Endothelial cell of umbilical vein (primary cell): Measurements from ENCODE around the gene NKD1. TPM values are rescaled to one million over a fixed set of nuclear protein-coding genes. Genes with fewer than 3 reads are reported as not detected.

ENCODE experiments used
- BruUV-seq: library from RNA; stranded (reverse); fragments of 400-500 nt; replicated peaks from 2 replicates; lab custom pipeline; 2021; lab: Mats Ljungman, UMichigan
- CTCF ChIA-PET: fragments of 300-600, 350-600 bp; sonication (Branson Sonifier 250); formaldehyde crosslinking; loops from one replicate; lab custom pipeline; 2021; ENCODE audit warnings: antibody characterized with exemption, inconsistent platforms; lab: Charles Lee
- POLR2A ChIA-PET: fragments of 300-600, 350-600 bp; sonication (Branson Sonifier 250); formaldehyde crosslinking; loops from one replicate; lab custom pipeline; 2021; ENCODE audit warnings: antibody characterized with exemption, inconsistent platforms; lab: Charles Lee
- DNase-seq: peaks from one replicate; pipeline ENCODE4 v3.0.0-alpha.2; 2011; ENCODE audit warnings: low read depth, low spot score
- FAIRE-seq: peaks from 2 replicates; lab custom pipeline; 2011; peaks lifted over from hg19 to GRCh38; lab: Jason Lieb, UNC
- H2AFZ ChIP-seq: 2 replicates; pipeline ENCODE4 v1.6.0; 2012; ENCODE audit warnings: low read depth, low read length, control low read depth, inconsistent platforms
- H3K27ac ChIP-seq: 2 replicates; pipeline ENCODE4 v1.5.1; 2011; ENCODE audit warnings: low read depth, mild to moderate bottlenecking, control low read depth, low read length, moderate library complexity; ENCODE audit not compliant: insufficient read depth
- H3K27me3 ChIP-seq, 2 experiments: 2 replicates each; pipeline versions ENCODE4 v1.6.0 to v1.6.1; 2011; ENCODE audit warnings: low read length in 2 of 2, mixed read lengths in 1 of 2; ENCODE audit not compliant: control insufficient read depth in 2 of 2, insufficient read depth in 2 of 2
- H3K36me3 ChIP-seq, 2 experiments: 2 replicates in 1 of 2; 3 replicates in 1 of 2; pipeline ENCODE4 v1.5.1; 2011; ENCODE audit warnings: low read length in 2 of 2, mild to moderate bottlenecking in 1 of 2, moderate library complexity in 1 of 2; ENCODE audit not compliant: control insufficient read depth in 2 of 2, insufficient read depth in 2 of 2; ENCODE audit errors: extremely low read depth in 1 of 2
- H3K4me1 ChIP-seq: 3 replicates; pipeline ENCODE4 v1.5.1; 2011; ENCODE audit warnings: mild to moderate bottlenecking, low read length; ENCODE audit not compliant: control insufficient read depth, insufficient read depth; ENCODE audit errors: extremely low read depth
- H3K4me2 ChIP-seq: 2 replicates; pipeline ENCODE4 v1.6.1; 2011; ENCODE audit warnings: low read length, control low read depth, mixed read lengths; ENCODE audit not compliant: insufficient read depth
- H3K4me3 ChIP-seq, 3 experiments: fragments of 200-600 bp in 1 of 3; sonication (generic), shearing (Covaris generic) in 1 of 3; replicated peaks in 1 of 3; 2 replicates each; pipeline ENCODE4 v1.5.1; 2011 to 2016; ENCODE audit warnings: control low read depth in 3 of 3, low read length in 3 of 3, mild to moderate bottlenecking in 2 of 3, inconsistent platforms in 1 of 3, low read depth in 1 of 3, moderate library complexity in 1 of 3; ENCODE audit not compliant: insufficient read depth in 1 of 3
- H3K79me2 ChIP-seq: 2 replicates; pipeline ENCODE4 v1.6.0; 2012; ENCODE audit warnings: low read length, inconsistent platforms; ENCODE audit not compliant: control insufficient read depth, insufficient read depth
- H3K9ac ChIP-seq: replicated peaks from 2 replicates; pipeline ENCODE3; 2011; ENCODE audit warnings: low read length, control low read depth; ENCODE audit not compliant: insufficient read depth; ENCODE audit errors: extremely low read depth
- H3K9me1 ChIP-seq: replicated peaks from 3 replicates; pipeline ENCODE4 v1.6.0; 2011; ENCODE audit warnings: mild to moderate bottlenecking, low read length; ENCODE audit not compliant: control insufficient read depth, insufficient read depth; ENCODE audit errors: extremely low read depth
- H3K9me3 ChIP-seq: replicated peaks from 2 replicates; pipeline ENCODE4 v1.5.1; 2012; ENCODE audit warnings: low read length, inconsistent platforms; ENCODE audit not compliant: control insufficient read depth, insufficient read depth
- H4K20me1 ChIP-seq: replicated peaks from 2 replicates; pipeline ENCODE3; 2011; ENCODE audit warnings: mild to moderate bottlenecking, low read length; ENCODE audit not compliant: control insufficient read depth, insufficient read depth; ENCODE audit errors: extremely low read depth
- CTCF ChIP-seq, 2 donors: IDR thresholded peaks; 1 replicate in 1 of 2; 2 replicates in 1 of 2; pipeline ENCODE4 v1.5.1; 2011; ENCODE audit warnings: low read length in 2 of 2, mild to moderate bottlenecking in 2 of 2, moderate library complexity in 2 of 2, control low read depth in 1 of 2, inconsistent platforms in 1 of 2, low read depth in 1 of 2; ENCODE audit not compliant: insufficient read depth in 1 of 2; ENCODE audit errors: extremely low read depth in 1 of 2
- EZH2 ChIP-seq: IDR thresholded peaks from 2 replicates; pipeline ENCODE4 v1.6.1; 2012; ENCODE audit warnings: borderline replicate concordance, low read depth, mild to moderate bottlenecking, moderate library complexity, low read length, inconsistent platforms; ENCODE audit not compliant: severe bottlenecking
- FOS ChIP-seq: IDR thresholded peaks from 2 replicates; pipeline ENCODE4 v1.6.1; 2011; ENCODE audit warnings: mild to moderate bottlenecking, low read length, moderate library complexity, borderline replicate concordance; ENCODE audit not compliant: insufficient read depth
- GATA2 ChIP-seq: IDR thresholded peaks from 2 replicates; pipeline ENCODE4 v1.7.0; 2011; ENCODE audit warnings: low read depth, mild to moderate bottlenecking, moderate library complexity, mixed read lengths, low read length; ENCODE audit not compliant: insufficient read length, insufficient read depth
- JUN ChIP-seq: IDR thresholded peaks from 2 replicates; pipeline ENCODE4 v1.6.1; 2011; ENCODE audit warnings: borderline replicate concordance, low read depth; ENCODE audit not compliant: insufficient read length, insufficient read depth
- MAX ChIP-seq: IDR thresholded peaks from 2 replicates; pipeline ENCODE4 v1.6.1; 2011; ENCODE audit not compliant: insufficient read depth, insufficient read length
- MYC ChIP-seq: IDR thresholded peaks from one replicate; pipeline ENCODE4 v1.6.1; 2011; ENCODE audit warnings: mild to moderate bottlenecking, low read depth, low read length
- POLR2A ChIP-seq: IDR thresholded peaks from 2 replicates; pipeline ENCODE4 v1.6.1; 2012; ENCODE audit warnings: low read depth, mild to moderate bottlenecking, control low read depth, low read length
- POLR2AphosphoS5 ChIP-seq: IDR thresholded peaks from 2 replicates; pipeline ENCODE4 v1.6.1; 2012; ENCODE audit warnings: low read depth, mild to moderate bottlenecking, control low read depth, low read length, moderate library complexity; ENCODE audit not compliant: insufficient read depth
- dilution Hi-C: fragments of 300-500 bp; cut with MboI; formaldehyde crosslinking; loops from one replicate; pipeline ENCODE4 v1.15.0; 2019; ENCODE audit warnings: low sequenced_read_pairs; ENCODE audit not compliant: extremely low pct_ligation_motif_present
- intact Hi-C: fragments of 100-400 bp; cut with micrococcal nuclease; formaldehyde crosslinking; loops from one replicate; pipeline ENCODE4 v1.10.0; 2022
- polyA plus RNA-seq, 4 experiments: library from polyadenylated mRNA; depleted of rRNA in 3 of 4; stranded (reverse) in 3 of 4; unstranded in 1 of 4; fragments of >200 nt; gene quantifications; 2 replicates each; pipeline versions ENCODE4 v1.2.1 to v1.2.3, GENCODE V29; 2011 to 2012; ENCODE audit warnings: missing spikeins in 1 of 4
- total RNA-seq: library from RNA; stranded (reverse); gene quantifications from 2 replicates; pipeline ENCODE4 v1.2.3, GENCODE V29; 2021

Gene NKD1
- total and polyA plus RNA-seq, 2 donors (not counting 3 experiments of a cell fraction or from before 2014, with no cell fraction given) = not detected

DNA sequence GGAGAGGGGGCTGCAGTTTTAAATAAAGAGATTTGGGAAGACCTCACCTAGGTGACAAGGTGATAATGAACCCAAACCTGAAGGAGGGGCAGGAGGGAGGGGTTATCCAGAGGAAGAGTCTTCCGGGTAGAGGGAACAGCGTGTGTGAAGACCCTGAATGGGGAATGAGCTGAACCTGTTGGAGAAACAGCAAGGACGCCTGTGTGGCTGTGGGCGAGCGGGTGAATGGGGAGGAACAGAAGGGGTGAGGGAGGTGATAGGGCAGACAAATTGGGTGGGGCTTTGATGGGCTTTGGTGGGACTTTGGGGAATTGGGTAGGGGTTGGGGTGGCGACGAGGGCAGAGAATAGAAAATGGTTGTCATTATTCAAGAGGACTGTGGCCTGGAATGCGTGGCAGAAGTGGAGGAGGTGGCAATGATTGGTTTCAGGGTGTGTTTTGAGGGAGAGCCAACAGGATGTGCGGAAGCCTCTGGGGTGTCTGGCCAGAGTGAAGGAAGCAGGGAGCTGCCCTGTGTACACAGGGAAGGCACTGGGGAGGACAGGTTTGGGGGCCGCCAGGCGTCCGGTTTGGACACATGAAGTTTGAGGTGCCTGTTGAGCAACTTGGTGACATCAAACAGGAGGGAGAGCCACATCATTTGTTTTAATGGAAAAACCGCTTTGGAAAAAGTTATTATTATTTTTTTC is 48.7 kb downstream of the NKD1 start:
- Histone ChIP-seq H2AFZ (no peak overlapping the region), H3K4me3 (no peak overlapping the region), H3K27ac (no peak overlapping the region), H4K20me1 (no peaks in the 10 kb centered on the region), H3K9ac (no peak overlapping the region), H3K9me3 (no peaks in the 10 kb centered on the region), H3K27me3 (no peaks in the 10 kb centered on the region), H3K9me1 (no peaks in the 10 kb centered on the region), H3K79me2 (no peaks in the 10 kb centered on the region), H3K4me1 (no peaks in the 10 kb centered on the region), H3K4me2 (no peak overlapping the region), H3K36me3 (no peaks in the 10 kb centered on the region)
- no TSS peak for BruUV-seq
- ChIA-PET POLR2A (no interaction called here), CTCF (interaction anchor here (0.9 to 1.8 kb wide), 4 partner anchors 68 to 210 kb away, joined by 3 to 7 read pairs (median 4); no protein-coding TSS in a partner anchor)
- no peak for DNase-seq
- FAIRE-seq = no peak
- dilution Hi-C loops (no loop called here), intact Hi-C loops (no loop called here)
- TF ChIP-seq GATA2 = no peak
- TF ChIP-seq JUN = no peak
- TF ChIP-seq MAX = no peak
- no peak for TF ChIP-seq FOS
- TF ChIP-seq POLR2A = no peak
- TF ChIP-seq EZH2 = no peak
- TF ChIP-seq POLR2AphosphoS5 = no peak
- no peak for TF ChIP-seq MYC
- TF ChIP-seq CTCF (IDR thresholded peaks at IDR 0.05; ENCODE audit: extremely low read depth in 1 of 2, insufficient read depth in 1 of 2, low read depth in 1 of 2, low read length in 2 of 2) = no peak
